Right ventricle myocardium superior (tissue), 1 donor: ENCODE measurements around the gene PHOSPHO1. TPM values are rescaled to one million over a fixed set of nuclear protein-coding genes. Genes with fewer than 3 reads are reported as not detected.
A peak's percentile ranks its signal among the peaks of the same experiment; 100 is the strongest.
"Not testable (repeated sequence)": the region's sequence is repeated elsewhere in the genome, so short reads cannot be mapped to it uniquely, and the experiment has no call there.

ENCODE experiments used
- ATAC-seq: fragments of 200-7000 bp; cut with Tn5 transposase; one replicate; pipeline ENCODE4 v1.9.1; 2020; ENCODE audit warnings: mild to moderate bottlenecking; ENCODE audit not compliant: poor library complexity
- DNase-seq: peaks from one replicate; pipeline ENCODE4 v3.0.0-alpha.2; 2020
- intact Hi-C: fragments of 100-400 bp; cut with DNase I; formaldehyde crosslinking; loops from one replicate; pipeline ENCODE4 v1.11.2; 2022
- long read RNA-seq: library from polyadenylated mRNA; unstranded; transcript quantifications from one replicate; pipeline ENCODE4 v2.0.0, GENCODE V29; 2021
- total RNA-seq: library from RNA; stranded (reverse); fragmentation: NEBNext Ultra II Directional; extraction: Animal tissue kit (Norgen Biotek cat#: 25700); gene quantifications from one replicate; pipeline ENCODE4 v1.2.1, GENCODE V29; 2021
- donor health status: DM: no; HTN: yes; CAD: no; lungs with severe emphysema.

Gene PHOSPHO1
- total RNA-seq, result 0.22 TPM
- long read RNA-seq, result 0 reads

DNA sequence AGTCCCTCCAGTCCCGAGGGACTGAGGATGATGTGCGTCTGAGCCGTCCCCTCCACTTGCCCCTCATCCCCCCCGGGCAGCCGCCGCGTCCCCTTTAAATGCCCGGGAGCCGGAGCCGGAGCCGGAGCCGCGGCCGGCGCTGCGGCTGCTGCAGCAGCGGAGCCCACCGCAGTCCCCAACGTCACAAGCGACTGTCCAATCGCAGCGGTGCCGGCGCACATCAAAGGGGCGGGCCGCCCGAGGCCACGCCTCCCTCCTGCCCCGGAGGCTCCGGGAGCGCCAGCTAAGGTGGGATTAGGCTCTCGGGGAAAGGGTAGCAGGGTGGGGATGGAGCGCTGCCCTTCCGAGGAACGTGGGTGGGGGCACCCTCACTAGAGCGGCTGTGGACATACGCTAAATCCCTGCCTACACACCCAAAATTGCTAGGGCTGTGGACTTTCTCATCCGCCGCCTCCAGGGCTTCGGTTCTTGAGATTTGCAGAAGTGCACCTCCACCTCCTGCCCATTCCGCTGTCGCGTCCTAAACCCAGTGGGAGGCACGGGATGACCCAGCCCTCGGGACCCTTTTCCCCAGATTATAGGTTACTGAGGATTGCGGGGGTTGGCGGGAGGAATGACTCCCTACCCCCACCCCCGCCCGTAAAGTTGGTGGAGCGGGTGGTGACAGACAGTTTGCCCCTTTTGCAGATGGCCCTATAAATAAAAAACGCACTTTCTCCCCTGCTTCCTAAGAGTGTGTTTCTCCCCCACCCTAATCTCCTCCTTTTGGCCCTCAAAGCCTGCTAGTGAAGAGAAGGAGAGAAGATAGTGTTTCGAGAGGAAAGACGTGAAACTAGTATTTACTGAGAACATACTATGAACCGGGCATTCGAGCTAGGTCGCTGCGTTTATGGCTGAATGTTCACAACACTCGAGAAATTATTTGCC lies at the start of gene PHOSPHO1:
PHOSPHO1 (minus strand) TSS at position 152 of the 927 bp plus-strand sequence. CDS start 4,096 bp downstream, outside the sequence.
- DNase-seq, result peak; percentile 93
- ATAC-seq, result peak; percentile 97
- intact Hi-C loops, result no loop called here

- ATAC-seq, result no peak
- DNase-seq, result no peak
- intact Hi-C loops, result no loop called here
These were observed 49.5 kb upstream of the PHOSPHO1 start for GRCh38 chr17:49280061-49280460.

- intact Hi-C loops, DNase-seq, ATAC-seq: not testable (repeated sequence)
These were observed 48.9 kb upstream of the PHOSPHO1 start for GRCh38 chr17:49279263-49280015.

GRCh38 chr17:49278076-49278475 lies 47.5 kb upstream of the PHOSPHO1 start:
- intact Hi-C loops, result no loop called here
- ATAC-seq (no peak), DNase-seq (no peak)

DNA sequence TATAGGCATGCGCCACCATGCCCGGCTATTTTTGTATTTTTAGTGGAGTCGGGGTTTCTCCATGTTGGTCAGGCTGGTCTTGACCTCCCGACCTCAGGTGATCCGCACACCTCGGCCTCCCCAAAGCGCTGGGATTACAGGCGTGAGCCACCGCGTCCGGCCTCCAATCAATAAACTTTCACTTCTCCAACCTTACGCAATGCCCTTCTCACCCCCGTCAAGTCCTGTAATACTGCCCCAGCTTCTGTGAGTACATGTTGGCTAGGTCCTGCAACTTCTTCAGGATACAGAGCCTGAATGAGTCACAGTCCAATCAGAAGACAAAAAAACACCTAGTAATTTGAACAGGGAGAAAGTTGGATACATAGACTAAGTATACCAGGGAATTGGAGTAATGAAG lies 47.1 kb upstream of the PHOSPHO1 start:
- DNase-seq (no peak), ATAC-seq (no peak)
- intact Hi-C loops, result no loop called here

GRCh38 chr17:49275981-49276380 lies 45.4 kb upstream of the PHOSPHO1 start:
- ATAC-seq, DNase-seq, intact Hi-C loops: not testable (repeated sequence)

GRCh38 chr17:49269356-49269755 lies 38.8 kb upstream of the PHOSPHO1 start:
- DNase-seq (no peak), ATAC-seq (no peak)
- intact Hi-C loops, result no loop called here

DNA sequence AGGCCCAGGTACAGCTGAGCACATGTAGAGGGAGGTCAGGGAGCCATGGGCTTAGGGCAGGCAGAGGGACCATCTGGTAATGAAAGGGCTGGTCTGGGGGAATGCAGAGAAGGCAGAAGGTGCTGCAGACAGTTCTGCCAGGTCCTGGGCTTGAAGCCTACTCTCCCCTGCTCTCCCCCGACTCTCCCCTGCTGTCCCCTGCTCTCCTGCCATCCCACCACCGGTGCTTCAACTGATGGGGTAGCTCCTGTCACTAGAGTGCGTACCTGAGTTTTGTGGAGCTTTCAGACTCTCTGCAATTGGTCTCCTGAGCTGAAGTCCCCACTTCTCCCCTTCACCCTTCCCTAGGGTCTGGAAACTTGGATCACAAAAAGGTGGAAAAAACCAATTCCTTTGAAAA lies 37.3 kb upstream of the PHOSPHO1 start:
- intact Hi-C loops, result no loop called here
- ATAC-seq, result no peak
- DNase-seq, result no peak

DNA sequence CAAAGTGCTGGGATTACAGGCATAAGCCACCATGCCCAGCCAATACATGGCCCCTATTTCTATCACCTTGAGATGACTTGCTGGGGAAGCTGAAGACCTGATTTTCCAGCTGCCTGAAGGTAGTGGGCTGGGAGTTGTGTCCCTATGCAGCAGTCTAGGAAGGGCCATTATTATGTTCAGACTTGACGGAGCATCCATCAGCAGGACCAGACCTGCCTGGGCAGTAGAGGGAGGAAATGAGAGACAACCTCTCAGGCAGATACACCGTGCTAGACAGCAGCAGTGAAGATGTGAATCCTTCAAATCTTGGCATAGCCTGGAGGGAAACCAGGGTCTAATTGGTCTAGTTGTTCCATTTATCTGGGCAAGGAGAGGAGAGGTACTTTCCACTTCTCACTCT lies 35.6 kb upstream of the PHOSPHO1 start:
- no peak for ATAC-seq
- intact Hi-C loops, result no loop called here
- DNase-seq, result no peak

- ATAC-seq, DNase-seq, intact Hi-C loops: not testable (repeated sequence)
These were observed 31.0 kb upstream of the PHOSPHO1 start for GRCh38 chr17:49261540-49261939.

GRCh38 chr17:49260817-49261291 lies 30.3 kb upstream of the PHOSPHO1 start:
- DNase-seq (no peak), ATAC-seq (no peak)
- intact Hi-C loops, result no loop called here

DNA sequence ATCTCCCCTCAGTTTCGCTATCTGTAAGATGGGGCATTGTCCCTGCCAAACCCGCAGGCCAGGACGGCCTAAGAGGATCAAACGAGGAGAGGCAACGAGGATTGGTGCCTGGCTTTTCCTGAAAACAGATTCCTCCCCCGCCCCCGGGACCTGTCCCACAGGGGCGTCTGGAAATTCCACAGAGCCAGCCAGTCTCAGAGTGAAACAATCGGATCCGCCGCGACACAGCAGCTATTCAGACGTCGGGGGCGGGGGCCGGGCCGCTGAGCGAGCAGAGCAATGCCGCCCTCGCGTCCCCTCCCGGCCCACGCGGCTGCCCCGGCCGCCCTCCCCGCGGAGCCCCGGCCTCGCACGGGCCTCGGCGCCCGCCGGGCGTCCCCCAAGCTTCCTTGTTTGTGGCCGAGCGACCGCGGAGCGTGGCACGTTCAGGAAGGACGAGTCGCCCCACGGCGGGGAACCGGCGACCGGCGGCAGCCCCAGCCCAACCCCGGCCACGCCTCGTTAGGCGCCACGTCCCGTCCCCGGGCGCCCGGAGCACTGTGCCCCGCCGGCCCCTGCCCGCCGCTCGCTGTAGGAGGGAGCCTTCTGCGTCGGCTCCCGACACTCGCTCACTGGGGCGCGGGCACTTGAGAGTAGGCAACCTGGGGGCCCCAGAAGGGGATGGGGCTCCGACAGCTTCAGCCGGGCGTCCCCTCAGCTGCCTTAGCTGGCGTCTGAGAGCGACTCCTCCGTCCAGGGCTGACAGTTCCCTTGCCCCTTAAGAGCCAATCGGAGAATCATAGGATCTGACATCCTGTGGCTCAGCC lies 29.6 kb upstream of the PHOSPHO1 start:
- DNase-seq, result peak; percentile 80
- peak; percentile 85 for ATAC-seq
- intact Hi-C loops, result no loop called here

DNA sequence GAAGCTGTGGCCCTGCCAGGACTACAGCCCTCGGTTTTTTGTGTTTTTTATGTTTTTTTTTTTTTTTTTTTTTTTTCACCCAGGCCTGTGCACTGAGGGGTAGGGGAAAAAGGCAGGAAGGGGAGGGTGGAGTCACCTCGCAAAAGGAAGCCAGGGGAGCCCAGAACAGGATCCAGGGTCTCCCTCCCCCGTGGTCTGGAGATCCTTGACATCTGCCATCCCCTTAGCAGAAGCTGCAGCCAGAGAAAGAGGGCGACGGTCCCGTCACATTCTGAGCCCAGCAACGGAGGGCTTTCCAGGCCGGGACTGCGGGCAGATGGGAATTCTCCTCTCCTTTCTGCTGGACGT lies 29.1 kb upstream of the PHOSPHO1 start:
- intact Hi-C loops, result no loop called here
- ATAC-seq (peak; percentile 8), DNase-seq (peak; percentile 46)

DNA sequence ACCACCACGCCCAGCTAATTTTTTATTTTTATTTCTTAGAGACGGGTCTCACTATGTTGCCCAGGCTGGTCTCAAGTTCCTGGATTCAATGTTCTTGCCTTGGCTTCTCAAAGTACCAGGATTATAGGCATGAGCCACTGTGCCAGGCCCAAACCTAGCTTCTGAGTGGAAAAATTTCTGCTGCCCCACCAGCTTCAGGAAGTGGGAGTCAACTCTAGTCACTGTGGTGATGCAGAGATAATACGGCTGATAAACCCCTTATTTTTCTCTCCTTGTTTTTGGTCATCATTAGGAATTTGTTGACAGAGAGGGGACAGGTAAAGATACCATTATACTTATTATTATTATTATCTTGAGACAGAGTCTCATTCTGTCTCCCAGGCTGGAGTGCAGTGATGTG lies 27.8 kb upstream of the PHOSPHO1 start:
- intact Hi-C loops, result no loop called here
- DNase-seq (no peak), ATAC-seq (no peak)

DNA sequence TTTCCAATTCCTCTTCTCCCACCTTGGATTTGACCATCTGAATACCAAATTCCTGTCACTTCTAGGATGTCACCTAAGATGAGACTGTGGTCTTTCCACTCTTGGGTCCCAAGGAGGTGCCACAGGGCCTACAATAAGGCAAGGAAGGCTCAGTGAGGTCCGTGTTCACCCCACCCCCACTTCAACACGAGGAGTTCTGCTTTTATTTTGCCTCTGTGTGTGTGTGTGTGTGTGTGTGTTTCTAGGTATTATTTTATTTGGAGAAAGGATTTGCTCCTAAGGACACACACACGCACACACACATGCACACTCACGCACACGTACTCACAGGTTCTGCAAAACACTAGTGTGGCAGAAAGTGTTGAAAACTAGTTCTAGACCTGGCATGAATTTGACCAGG lies 24.5 kb upstream of the PHOSPHO1 start:
- ATAC-seq (no peak), DNase-seq (no peak)
- intact Hi-C loops, result no loop called here

GRCh38 chr17:49254066-49254465 lies 23.5 kb upstream of the PHOSPHO1 start:
- DNase-seq (no peak), ATAC-seq (no peak)
- intact Hi-C loops, result no loop called here

- ATAC-seq (peak; percentile 47), DNase-seq (peak; percentile 48)
- intact Hi-C loops, result no loop called here
These were observed 21.6 kb upstream of the PHOSPHO1 start for GRCh38 chr17:49252148-49252695.

- intact Hi-C loops, result no loop called here
- no peak for DNase-seq
- no peak for ATAC-seq
These were observed 19.4 kb upstream of the PHOSPHO1 start for GRCh38 chr17:49249890-49250522.
